A673 (cell line): ENCODE results near the gene SH2B3. TPM values are rescaled to one million over a fixed set of nuclear protein-coding genes. Genes with fewer than 3 reads are reported as not detected.

Source experiments
- BruUV-seq: library from RNA; stranded (reverse); fragments of 400-500 nt; replicated peaks from 2 replicates; lab custom pipeline; 2021; lab: Mats Ljungman, UMichigan
- CTCF ChIA-PET: fragments of 300-600 bp; sonication (Branson Sonifier 250); formaldehyde crosslinking; loops from one replicate; lab custom pipeline; 2022; ENCODE audit warnings: antibody characterized with exemption; lab: Charles Lee
- POLR2A ChIA-PET: fragments of 300-600 bp; sonication (Branson Sonifier 250); formaldehyde crosslinking; loops from one replicate; lab custom pipeline; 2022; ENCODE audit warnings: antibody characterized with exemption; ENCODE audit not compliant: low non-redundant PET; lab: Charles Lee
- DNase-seq: peaks from one replicate; pipeline ENCODE4 v3.0.0-alpha.2; 2015; ENCODE audit warnings: low spot score
- H3K27ac ChIP-seq: fragments of 200-600 bp; sonication (generic); 2 replicates; pipeline ENCODE4 v1.5.1; 2016; ENCODE audit warnings: mixed run types, low read depth, mild to moderate bottlenecking, mixed read lengths, antibody characterized with exemption, low read length; ENCODE audit not compliant: poor library complexity, severe bottlenecking
- H3K27me3 ChIP-seq: fragments of 200-600 bp; sonication (generic); replicated peaks from 2 replicates; pipeline ENCODE4 v1.6.1; 2017; ENCODE audit warnings: mixed run types, low read depth, mild to moderate bottlenecking, mixed read lengths, antibody characterized with exemption, low read length; ENCODE audit not compliant: insufficient read depth, poor library complexity
- H3K36me3 ChIP-seq: fragments of 200-600 bp; sonication (generic); 2 replicates; pipeline ENCODE4 v1.6.1; 2016; ENCODE audit warnings: mixed run types, mild to moderate bottlenecking, mixed read lengths, antibody characterized with exemption, low read length; ENCODE audit not compliant: insufficient read depth, poor library complexity, severe bottlenecking
- H3K4me1 ChIP-seq: fragments of 200-600 bp; sonication (generic); 2 replicates; pipeline ENCODE4 v1.6.1; 2017; ENCODE audit warnings: mixed run types, mild to moderate bottlenecking, mixed read lengths, antibody characterized with exemption, low read length; ENCODE audit not compliant: insufficient read depth, poor library complexity, severe bottlenecking
- H3K4me3 ChIP-seq: fragments of 200-600 bp; sonication (generic); 2 replicates; pipeline ENCODE4 v1.5.1; 2016; ENCODE audit warnings: low read depth, mixed run types, mild to moderate bottlenecking, mixed read lengths, low read length; ENCODE audit not compliant: poor library complexity, severe bottlenecking
- H3K9me3 ChIP-seq: fragments of 200-600 bp; sonication (generic); 2 replicates; pipeline ENCODE4 v1.6.1; 2016; ENCODE audit warnings: mixed run types, low read depth, mild to moderate bottlenecking, mixed read lengths, antibody characterized with exemption, low read length; ENCODE audit not compliant: poor library complexity, severe bottlenecking
- CTCF ChIP-seq: fragments of 300-800, 200-600 bp; sonication (generic); conservative IDR thresholded peaks from 2 replicates; pipeline ENCODE4 v1.5.1; 2017; ENCODE audit warnings: low read depth, mild to moderate bottlenecking, antibody characterized with exemption, low read length, moderate library complexity, mixed read lengths
- EZH2 ChIP-seq: fragments of 200-600 bp; sonication (generic); IDR thresholded peaks from 2 replicates; pipeline ENCODE4 v1.6.1; 2017; ENCODE audit warnings: borderline replicate concordance, low read depth, mild to moderate bottlenecking, mixed read lengths, antibody characterized with exemption, low read length; ENCODE audit not compliant: poor library complexity, severe bottlenecking
- intact Hi-C: fragments of 100-400 bp; cut with micrococcal nuclease; formaldehyde crosslinking; loops from one replicate; pipeline ENCODE4 v1.10.0; 2022; ENCODE audit not compliant: unreplicated experiment
- total RNA-seq: library from RNA; stranded (reverse); gene quantifications from 2 replicates; pipeline ENCODE4 v1.2.3, GENCODE V29; 2021

The SH2B3 gene
- total RNA-seq, 1 experiment from 2014 or later: 133 TPM

- H3K27ac ChIP-seq: no peak overlapping the region
- no peak for DNase-seq
- ChIA-PET POLR2A (no interaction called here), CTCF (no interaction called here)
- BruUV-seq: no TSS peak
- no peak overlapping the region for H3K4me3 ChIP-seq
- intact Hi-C loops: no loop called here
- no peaks in the 10 kb centered on the region for H3K36me3 ChIP-seq
- H3K9me3 ChIP-seq: no peaks in the 10 kb centered on the region
- TF ChIP-seq CTCF (no peak), EZH2 (no peak)
- H3K4me1 ChIP-seq: peaks cover 7% of the 10 kb centered on the region
- H3K27me3 ChIP-seq: no peaks in the 10 kb centered on the region
Observed at GRCh38 chr12:111366583-111366982, 39.1 kb upstream of the SH2B3 start.

GRCh38 chr12:111367661-111368221, 38.0 kb upstream of the SH2B3 start:
- BruUV-seq: no TSS peak
- TF ChIP-seq EZH2: no peak
- no peak for TF ChIP-seq CTCF
- POLR2A ChIA-PET: no interaction called here
- Histone ChIP-seq H3K27ac (no peak overlapping the region), H3K27me3 (no peaks in the 10 kb centered on the region), H3K4me1 (peaks cover 7% of the 10 kb centered on the region), H3K4me3 (peak overlapping the region; percentile 72), H3K36me3 (no peaks in the 10 kb centered on the region), H3K9me3 (no peaks in the 10 kb centered on the region)
- intact Hi-C loops: no loop called here
- no peak for DNase-seq
- CTCF ChIA-PET: interaction anchor here (1.2 kb wide), 1 partner anchor 29 kb away, joined by 6 read pairs; no protein-coding TSS in a partner anchor

- Histone ChIP-seq H3K36me3 (no peaks in the 10 kb centered on the region), H3K4me3 (peak overlapping the region; percentile 72), H3K4me1 (peaks cover 7% of the 10 kb centered on the region), H3K9me3 (no peaks in the 10 kb centered on the region), H3K27me3 (no peaks in the 10 kb centered on the region), H3K27ac (peak overlapping the region; percentile 24)
- POLR2A ChIA-PET: no interaction called here
- DNase-seq: peak; percentile 24
- CTCF ChIA-PET: interaction anchor here (1.2 kb wide), 1 partner anchor 28 kb away, joined by 6 read pairs; no protein-coding TSS in a partner anchor
- TF ChIP-seq EZH2 (no peak), CTCF (no peak)
- intact Hi-C loops: no loop called here
- BruUV-seq: no TSS peak
Observed at GRCh38 chr12:111368291-111368787, 37.4 kb upstream of the SH2B3 start.
